Measurements from ENCODE around the gene DTNB.

DTNB gene

GRCh38 chr2:25400169-25400568 lies 273.2 kb downstream of the DTNB start:
- DNase-seq = no peak

GRCh38 chr2:25398534-25398933 lies 274.8 kb downstream of the DTNB start:
- no peak for DNase-seq

GRCh38 chr2:25397777-25398176 lies 275.6 kb downstream of the DTNB start:
- no peak for DNase-seq

DNA sequence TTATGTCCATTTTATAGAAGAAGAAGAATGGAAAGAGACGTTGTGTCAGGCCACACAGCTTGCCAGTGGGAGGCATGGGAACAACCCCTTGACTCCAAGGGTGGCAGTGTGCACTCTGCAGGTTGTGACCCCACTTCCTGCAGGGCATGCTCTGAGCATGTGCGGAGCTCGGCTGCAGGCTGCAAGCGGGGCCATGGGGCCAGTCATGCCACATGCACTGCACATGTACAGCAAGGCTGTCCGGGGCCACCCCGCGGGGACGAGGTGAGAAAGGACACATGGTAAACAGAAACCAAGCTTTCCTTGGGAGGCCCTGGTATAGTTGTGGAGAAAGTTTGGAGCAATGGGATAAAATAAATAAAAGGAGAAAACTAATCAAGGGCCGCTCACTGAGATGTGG lies 284.2 kb downstream of the DTNB start:
- DNase-seq = no peak

DNA sequence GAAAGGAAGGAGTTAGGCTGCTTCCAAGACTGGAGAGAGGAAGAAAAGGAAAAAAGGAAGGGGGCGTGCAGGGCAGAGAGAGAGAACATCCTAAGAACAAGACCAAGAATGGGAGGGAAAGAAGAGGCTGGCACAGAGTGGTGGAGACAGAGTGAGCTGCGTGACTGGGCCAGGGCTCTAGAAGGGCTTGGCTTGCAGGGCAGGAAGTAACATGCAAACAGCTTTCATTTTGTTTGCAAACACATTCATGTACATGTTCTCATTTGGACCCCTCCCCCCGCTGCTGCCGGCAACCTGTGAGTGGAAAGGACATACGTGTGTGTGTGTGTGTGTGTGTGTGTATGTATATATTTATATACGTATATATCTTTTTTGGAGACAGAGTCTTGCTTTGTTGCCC lies 284.9 kb downstream of the DTNB start:
- DNase-seq = no peak

DNA sequence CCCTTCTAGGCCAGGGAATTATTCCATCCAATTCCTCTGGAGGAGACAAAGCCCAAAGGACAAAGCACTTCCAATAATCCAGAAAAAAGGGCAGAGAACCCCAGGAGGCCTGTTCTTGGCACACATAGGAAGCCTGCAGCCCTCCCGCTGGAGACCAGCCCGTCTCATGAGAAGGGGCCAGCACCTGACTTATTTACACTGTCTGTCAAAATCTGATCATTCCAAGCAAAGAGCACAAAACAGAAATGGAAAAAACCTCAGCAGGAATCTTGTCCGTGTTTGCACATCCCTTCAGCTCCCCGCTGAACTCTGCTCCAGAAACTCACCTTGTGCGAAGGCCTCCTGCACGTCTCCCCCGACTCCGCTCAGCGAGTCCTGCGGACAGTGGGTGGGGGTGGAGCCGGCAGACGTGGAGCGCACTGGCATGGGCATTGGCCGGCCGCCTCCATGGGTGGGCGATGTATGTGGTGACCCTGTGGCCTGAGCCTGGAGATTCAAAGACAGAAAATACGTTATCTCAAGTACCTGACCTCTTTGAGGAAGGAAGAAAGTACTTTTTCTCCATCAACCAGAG lies 285.4 kb downstream of the DTNB start:
- DNase-seq = no peak

GRCh38 chr2:25386971-25387875 lies 286.2 kb downstream of the DTNB start:
- DNase-seq = no peak

- no peak for DNase-seq
Observed at GRCh38 chr2:25385910-25386309, 287.5 kb downstream of the DTNB start.

GRCh38 chr2:25383806-25384205 lies 289.6 kb downstream of the DTNB start:
- no peak for DNase-seq

DNA sequence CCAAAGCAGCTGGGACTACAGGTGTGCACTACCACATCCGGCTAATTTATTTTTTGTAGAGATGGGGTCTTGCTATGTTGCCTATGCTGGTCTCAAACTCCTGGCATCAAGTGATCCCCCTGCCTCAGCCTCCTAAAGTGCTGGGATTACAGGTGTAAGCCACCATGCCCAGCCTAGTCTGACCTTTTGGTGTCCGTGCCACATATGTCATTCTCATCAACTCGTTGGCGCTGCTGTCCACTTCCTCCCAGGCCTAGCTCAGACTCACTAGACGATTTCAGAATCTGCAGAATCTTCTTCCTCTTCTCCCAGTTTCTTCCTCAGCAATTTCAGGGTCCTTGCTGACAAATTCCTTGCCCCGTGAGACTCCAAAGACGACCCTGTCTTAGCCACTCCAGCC lies 291.9 kb downstream of the DTNB start:
- DNase-seq = no peak

- DNase-seq = no peak
Observed at GRCh38 chr2:25380586-25381375, 292.6 kb downstream of the DTNB start.

DNA sequence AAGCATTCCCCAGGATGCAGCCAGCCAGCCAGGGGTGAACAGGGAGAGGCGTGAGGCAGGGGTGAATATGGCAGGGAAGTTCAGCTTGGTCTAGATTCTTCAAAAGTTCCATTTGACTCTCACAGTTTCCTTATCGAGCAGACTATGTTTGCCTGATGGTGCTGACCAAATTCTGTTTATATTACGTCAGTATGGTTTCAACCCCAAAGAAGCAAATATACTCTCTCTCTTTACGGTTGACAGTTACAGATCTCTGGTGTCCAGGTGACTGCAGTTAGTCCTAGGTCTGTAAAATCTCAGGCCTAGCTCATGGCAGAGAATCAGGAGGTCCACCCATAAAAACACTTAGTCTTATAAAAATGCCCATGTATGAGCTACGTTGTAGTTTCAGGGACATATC lies 293.4 kb downstream of the DTNB start:
- DNase-seq = no peak

DNA sequence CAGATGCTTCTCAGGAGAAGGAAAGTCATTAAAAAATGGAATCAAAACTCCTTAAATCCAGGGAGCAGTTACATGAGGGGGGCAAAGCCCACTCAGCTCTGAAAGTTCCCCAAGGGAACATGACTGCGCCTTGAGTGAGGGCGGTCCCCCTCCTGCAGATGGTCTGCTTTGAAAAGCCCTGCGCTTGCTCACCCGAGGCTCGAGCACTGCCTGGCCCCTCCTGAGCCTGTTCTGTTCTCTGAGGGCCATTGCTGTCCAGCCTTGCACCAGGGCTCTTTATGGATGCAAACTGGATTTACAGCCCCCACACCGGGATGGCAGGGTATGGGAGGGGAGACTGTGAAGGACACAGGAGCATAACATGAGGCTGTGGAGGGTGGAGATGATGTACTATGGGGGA lies 293.8 kb downstream of the DTNB start:
- no peak for DNase-seq

DNA sequence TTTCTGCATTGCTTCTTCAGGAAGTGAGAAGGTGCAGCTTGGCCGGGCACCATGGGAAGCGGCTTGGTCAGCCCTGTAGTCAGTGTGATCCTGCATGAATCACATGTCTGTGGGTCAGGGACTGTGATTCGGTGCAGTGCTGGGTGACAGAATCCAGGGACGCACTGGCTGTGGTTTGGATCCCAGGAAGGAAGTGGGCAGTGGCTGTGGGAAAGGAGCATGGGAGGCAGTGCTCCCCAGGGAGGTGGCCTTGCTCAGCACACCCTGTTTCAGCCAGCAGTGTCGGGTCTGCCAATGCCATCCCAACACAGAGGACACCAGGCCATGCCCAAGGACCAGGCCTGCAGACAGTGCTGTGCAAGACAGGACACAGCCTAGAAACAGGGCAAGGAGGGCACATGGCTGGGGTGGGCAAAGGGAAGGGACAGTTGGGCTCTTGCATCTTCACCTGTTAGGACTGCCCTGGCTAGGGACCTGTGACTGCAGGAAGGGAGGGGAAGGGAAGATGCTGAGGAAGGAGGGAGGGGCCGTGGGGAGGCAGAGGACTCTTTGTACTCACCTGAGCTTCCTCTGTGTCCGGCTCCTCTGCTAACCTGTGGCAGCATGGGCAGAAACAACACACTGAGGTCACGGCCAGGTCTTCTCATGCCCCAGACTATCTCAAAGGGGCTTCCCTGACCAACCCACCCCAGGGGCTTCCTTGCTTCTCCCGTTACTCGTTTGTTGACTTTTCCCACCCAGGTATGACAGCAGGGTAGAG lies 294.5 kb downstream of the DTNB start:
- DNase-seq = no peak

DNA sequence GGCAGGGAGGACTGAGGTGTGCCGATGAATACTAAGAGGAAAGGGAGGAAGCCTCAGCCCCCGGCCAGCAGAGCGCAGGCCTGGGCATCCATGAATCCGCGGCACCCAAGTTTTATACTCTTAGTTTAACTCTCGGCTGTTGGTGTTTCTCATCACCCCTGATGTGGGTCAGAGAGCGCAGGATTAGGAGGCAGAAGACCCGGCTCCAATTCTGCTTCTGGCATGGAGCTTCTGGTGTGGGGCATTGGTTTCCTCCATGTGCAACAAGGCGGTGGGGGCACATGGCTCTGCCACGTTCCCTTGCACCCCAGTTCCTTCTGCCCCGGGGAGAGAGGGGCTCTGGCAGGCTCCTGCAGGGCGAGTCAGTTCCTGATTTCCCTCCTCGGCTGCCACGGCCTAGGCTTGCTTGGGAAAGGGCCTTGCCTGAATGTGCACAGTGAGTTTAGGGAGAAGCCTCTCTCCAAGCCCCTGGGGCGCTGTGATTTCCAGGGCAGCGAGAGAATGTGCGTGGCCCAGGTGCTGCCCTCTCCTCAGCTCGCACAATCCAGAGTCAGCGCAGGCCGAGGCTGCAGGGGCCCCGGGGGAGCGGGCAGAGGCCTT lies 295.5 kb downstream of the DTNB start:
- no peak for DNase-seq

DNA sequence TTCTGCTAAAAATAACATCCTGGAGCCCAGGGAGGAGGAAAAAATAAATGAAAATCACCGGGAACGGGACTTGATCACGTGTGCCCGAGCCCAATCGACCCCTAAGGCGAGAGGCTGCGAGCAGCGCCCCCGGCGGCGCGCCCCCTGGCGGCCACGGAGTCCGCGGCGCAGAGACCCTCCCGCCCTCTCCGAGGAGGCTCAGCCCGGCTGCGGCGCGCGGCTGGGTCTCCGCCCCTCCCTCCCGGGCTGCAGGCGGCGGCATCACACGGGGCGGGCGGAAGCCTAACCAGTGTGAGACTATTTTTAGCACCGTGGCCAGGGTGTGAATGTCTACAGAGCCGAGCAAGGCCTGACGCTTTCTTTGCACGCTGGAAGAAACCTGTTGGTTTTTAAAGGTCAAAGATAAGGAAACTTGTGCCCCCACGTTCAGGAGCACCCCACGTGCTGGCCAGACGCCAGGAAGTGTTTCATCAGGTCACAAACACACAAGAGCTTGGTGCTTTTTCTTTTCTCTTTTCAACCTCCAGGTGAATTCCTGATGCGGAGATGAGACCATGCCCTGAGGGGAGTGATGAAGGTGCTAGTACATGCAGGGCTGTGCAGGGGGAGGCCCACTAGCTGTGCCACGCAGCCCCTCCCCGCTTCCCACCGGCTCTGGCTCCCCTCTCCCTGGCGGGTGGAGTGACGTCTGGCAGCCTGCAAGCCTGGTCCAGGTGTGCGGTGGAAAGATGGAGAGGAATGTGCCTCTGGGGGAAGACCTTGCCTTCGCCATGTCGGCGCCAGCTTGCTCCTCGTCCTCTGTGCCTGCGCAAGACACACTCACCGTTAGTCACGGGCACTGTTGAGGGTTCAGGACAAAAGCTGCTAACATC lies 296.4 kb downstream of the DTNB start:
- peak in 55 of 58 donors; percentile 32 to 87 (median 73) for DNase-seq

- DNase-seq = no peak
Observed at GRCh38 chr2:25375989-25376545, 297.3 kb downstream of the DTNB start.

GRCh38 chr2:25375371-25375988 lies 297.9 kb downstream of the DTNB start:
- peak in 6 of 58 donors; percentile 23 to 51 (median 26) for DNase-seq

GRCh38 chr2:25374827-25375226 lies 298.6 kb downstream of the DTNB start:
- no peak for DNase-seq

Data from anterior cingulate cortex (tissue), 58 donors.